Tibial nerve (tissue), 4 donors: Measurements from ENCODE around the gene TRPM1.

Source experiments
- CTCF ChIP-seq, 5 experiments: fragments of 200-600 bp in 3 of 5; fragments of 450-650 bp in 2 of 5; sonication (generic) in 3 of 5; IDR thresholded peaks; one replicate each; pipeline ENCODE4 v1.5.1; 2016 to 2019; ENCODE audit warnings: antibody characterized with exemption in 5 of 5, mild to moderate bottlenecking in 3 of 5, moderate library complexity in 2 of 5
- EP300 ChIP-seq, 2 donors: sonication (generic); formaldehyde crosslinking; IDR thresholded peaks; one replicate each; pipeline ENCODE4 v1.6.1; 2017; ENCODE audit warnings: antibody characterized with exemption in 2 of 2, mild to moderate bottlenecking in 1 of 2
- POLR2A ChIP-seq, 2 donors: fragments of 450-650 bp; IDR thresholded peaks; one replicate each; pipeline ENCODE4 v1.6.1; 2017; ENCODE audit warnings: antibody characterized with exemption in 2 of 2, mild to moderate bottlenecking in 2 of 2, moderate library complexity in 2 of 2

- no peak for TF ChIP-seq CTCF (IDR thresholded peaks at IDR 0.05)
- TF ChIP-seq POLR2A (IDR thresholded peaks at IDR 0.05), result no peak
- no peak for TF ChIP-seq EP300 (IDR thresholded peaks at IDR 0.05)
These were observed 127.4 kb downstream of the TRPM1 start for GRCh38 chr15:30974112-30974511.
